Adipocyte (in vitro differentiated cells): ENCODE data around the gene SEMG2.

ENCODE experiments used
- DNase-seq: peaks from one replicate; pipeline ENCODE4 v3.0.0-alpha.2; 2015; ENCODE audit warnings: low read depth
- H3K27me3 ChIP-seq: replicated peaks from 2 replicates; pipeline ENCODE4 v1.7.0; 2013; ENCODE audit warnings: mild to moderate bottlenecking, low read length, moderate library complexity; ENCODE audit not compliant: control insufficient read depth, insufficient read depth
- H3K36me3 ChIP-seq: 2 replicates; pipeline ENCODE4 v1.7.0; 2013; ENCODE audit warnings: low read length, mild to moderate bottlenecking, moderate library complexity; ENCODE audit not compliant: control insufficient read depth, insufficient read depth, severe bottlenecking
- H3K4me1 ChIP-seq: 2 replicates; pipeline ENCODE4 v1.7.0; 2013; ENCODE audit warnings: mild to moderate bottlenecking, low read length, moderate library complexity; ENCODE audit not compliant: control insufficient read depth, insufficient read depth
- H3K4me3 ChIP-seq: 2 replicates; pipeline ENCODE4 v1.7.0; 2013; ENCODE audit warnings: mild to moderate bottlenecking, low read length, moderate library complexity
- H3K9ac ChIP-seq: 2 replicates; pipeline ENCODE4 v1.7.0; 2013; ENCODE audit warnings: mild to moderate bottlenecking, low read length, moderate library complexity
- H3K9me3 ChIP-seq: 2 replicates; pipeline ENCODE4 v1.7.0; 2013; ENCODE audit warnings: mild to moderate bottlenecking, low read length, moderate library complexity; ENCODE audit not compliant: control insufficient read depth

SEMG2 gene

GRCh38 chr20:45258259-45258658 is 37.1 kb downstream of the SEMG2 start:
- Histone ChIP-seq H3K4me1 (peaks cover 14% of the 10 kb centered on the region), H3K9ac (no peak overlapping the region), H3K27me3 (peaks cover 31% of the 10 kb centered on the region), H3K9me3 (no peaks in the 10 kb centered on the region), H3K36me3 (no peaks in the 10 kb centered on the region), H3K4me3 (no peak overlapping the region)
- DNase-seq, result no peak

DNA sequence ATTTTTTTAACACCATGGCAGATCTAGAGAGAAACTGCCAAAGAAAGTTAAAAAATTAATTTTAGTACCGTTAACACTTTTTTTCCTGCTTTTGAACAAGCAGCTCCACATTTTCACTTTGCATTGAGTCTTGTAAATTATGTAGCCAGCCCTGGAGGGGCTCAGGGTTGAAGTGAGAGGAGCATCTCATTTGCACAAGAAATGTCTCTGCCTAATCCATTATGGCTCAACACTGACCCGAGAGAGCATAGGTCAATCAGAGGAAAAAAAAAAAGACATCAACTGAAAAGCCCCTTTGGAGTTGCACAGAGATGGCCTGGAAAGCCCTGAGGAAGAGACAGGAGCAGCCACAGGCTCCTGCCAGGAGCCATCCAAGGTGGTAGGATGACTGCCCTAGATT is 37.5 kb downstream of the SEMG2 start:
- Histone ChIP-seq H3K9me3 (no peaks in the 10 kb centered on the region), H3K9ac (no peak overlapping the region), H3K36me3 (no peaks in the 10 kb centered on the region), H3K4me1 (peaks cover 14% of the 10 kb centered on the region), H3K4me3 (no peak overlapping the region), H3K27me3 (peaks cover 31% of the 10 kb centered on the region)
- no peak for DNase-seq

- Histone ChIP-seq H3K4me1 (peaks cover 6% of the 10 kb centered on the region), H3K36me3 (no peaks in the 10 kb centered on the region), H3K4me3 (no peak overlapping the region), H3K9me3 (no peaks in the 10 kb centered on the region), H3K27me3 (peaks cover 26% of the 10 kb centered on the region), H3K9ac (no peak overlapping the region)
- DNase-seq, result no peak
Measured at GRCh38 chr20:45263556-45264266, 42.5 kb downstream of the SEMG2 start.

- Histone ChIP-seq H3K4me3 (no peak overlapping the region), H3K9ac (no peak overlapping the region), H3K36me3 (no peaks in the 10 kb centered on the region), H3K9me3 (no peaks in the 10 kb centered on the region), H3K4me1 (peaks cover 9% of the 10 kb centered on the region), H3K27me3 (peaks cover 5% of the 10 kb centered on the region)
- no peak for DNase-seq
Measured at GRCh38 chr20:45266977-45267376, 45.8 kb downstream of the SEMG2 start.

- Histone ChIP-seq H3K9ac (no peak overlapping the region), H3K36me3 (no peaks in the 10 kb centered on the region), H3K4me1 (peaks cover 9% of the 10 kb centered on the region), H3K27me3 (peaks cover 11% of the 10 kb centered on the region), H3K4me3 (no peak overlapping the region), H3K9me3 (no peaks in the 10 kb centered on the region)
- no peak for DNase-seq
Measured at GRCh38 chr20:45268531-45268930, 47.4 kb downstream of the SEMG2 start.

- Histone ChIP-seq H3K4me1 (peaks cover 9% of the 10 kb centered on the region), H3K9ac (no peak overlapping the region), H3K27me3 (peaks cover 17% of the 10 kb centered on the region), H3K4me3 (no peak overlapping the region), H3K9me3 (no peaks in the 10 kb centered on the region), H3K36me3 (no peaks in the 10 kb centered on the region)
- no peak for DNase-seq
Measured at GRCh38 chr20:45269056-45269455, 47.9 kb downstream of the SEMG2 start.

- no peak for DNase-seq
- H3K27me3 ChIP-seq, result peaks cover 22% of the 10 kb centered on the region
- H3K9me3 ChIP-seq, result no peaks in the 10 kb centered on the region
- H3K4me1 ChIP-seq, result peaks cover 9% of the 10 kb centered on the region
- no peak overlapping the region for H3K4me3 ChIP-seq
- no peak overlapping the region for H3K9ac ChIP-seq
- H3K36me3 ChIP-seq, result no peaks in the 10 kb centered on the region
Measured at GRCh38 chr20:45269754-45270270, 48.6 kb downstream of the SEMG2 start.
